ENCODE results near the gene BLOC1S4.

DNA sequence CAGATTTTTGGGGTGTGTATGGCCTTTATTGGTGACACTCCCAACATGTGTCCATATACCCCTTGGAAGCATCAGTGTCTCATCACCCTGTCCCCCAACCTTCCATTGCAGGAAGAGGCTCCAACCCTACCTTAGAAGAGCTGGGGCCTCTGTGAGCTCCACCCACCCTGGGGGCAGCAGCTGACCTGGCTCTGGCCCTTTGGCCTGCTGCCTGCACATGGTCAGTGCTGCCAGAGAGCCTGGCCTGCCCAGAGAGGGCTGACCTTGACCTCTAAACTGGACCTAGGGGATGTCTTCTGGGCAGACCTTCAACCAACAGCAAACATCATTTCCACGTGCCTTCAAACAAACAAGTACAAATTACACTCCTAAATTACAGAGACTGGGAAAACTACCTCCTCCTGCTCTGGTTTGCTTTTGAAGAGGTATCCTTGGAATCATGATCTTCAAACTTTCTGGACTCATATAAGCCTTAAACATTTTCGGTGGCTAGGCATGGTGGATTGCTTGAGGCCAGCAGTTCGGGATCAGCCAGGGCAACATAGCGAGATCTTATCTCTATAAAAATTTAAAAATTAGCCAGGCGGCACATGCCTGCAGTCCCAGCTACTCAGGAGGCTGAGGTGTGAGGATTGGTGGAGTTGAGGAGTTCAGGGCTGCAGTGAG lies 39.2 kb downstream of the BLOC1S4 start:
- TF ChIP-seq POLR2A (IDR thresholded peaks at IDR 0.05) = no peak
- TF ChIP-seq, protein P1, sequence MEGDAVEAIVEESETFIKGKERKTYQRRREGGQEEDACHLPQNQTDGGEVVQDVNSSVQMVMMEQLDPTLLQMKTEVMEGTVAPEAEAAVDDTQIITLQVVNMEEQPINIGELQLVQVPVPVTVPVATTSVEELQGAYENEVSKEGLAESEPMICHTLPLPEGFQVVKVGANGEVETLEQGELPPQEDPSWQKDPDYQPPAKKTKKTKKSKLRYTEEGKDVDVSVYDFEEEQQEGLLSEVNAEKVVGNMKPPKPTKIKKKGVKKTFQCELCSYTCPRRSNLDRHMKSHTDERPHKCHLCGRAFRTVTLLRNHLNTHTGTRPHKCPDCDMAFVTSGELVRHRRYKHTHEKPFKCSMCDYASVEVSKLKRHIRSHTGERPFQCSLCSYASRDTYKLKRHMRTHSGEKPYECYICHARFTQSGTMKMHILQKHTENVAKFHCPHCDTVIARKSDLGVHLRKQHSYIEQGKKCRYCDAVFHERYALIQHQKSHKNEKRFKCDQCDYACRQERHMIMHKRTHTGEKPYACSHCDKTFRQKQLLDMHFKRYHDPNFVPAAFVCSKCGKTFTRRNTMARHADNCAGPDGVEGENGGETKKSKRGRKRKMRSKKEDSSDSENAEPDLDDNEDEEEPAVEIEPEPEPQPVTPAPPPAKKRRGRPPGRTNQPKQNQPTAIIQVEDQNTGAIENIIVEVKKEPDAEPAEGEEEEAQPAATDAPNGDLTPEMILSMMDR (IDR thresholded peaks at IDR 0.05) = no peak

All from body of pancreas (tissue), 4 donors.